ENCODE data around the gene BICD1. TPM values are rescaled to one million over a fixed set of nuclear protein-coding genes. Genes with fewer than 3 reads are reported as not detected.

BICD1 gene
- polyA plus RNA-seq, 2 of the 4 experiments (the other 2 are of a cell fraction) = 13.0 to 24.3 TPM

DNA sequence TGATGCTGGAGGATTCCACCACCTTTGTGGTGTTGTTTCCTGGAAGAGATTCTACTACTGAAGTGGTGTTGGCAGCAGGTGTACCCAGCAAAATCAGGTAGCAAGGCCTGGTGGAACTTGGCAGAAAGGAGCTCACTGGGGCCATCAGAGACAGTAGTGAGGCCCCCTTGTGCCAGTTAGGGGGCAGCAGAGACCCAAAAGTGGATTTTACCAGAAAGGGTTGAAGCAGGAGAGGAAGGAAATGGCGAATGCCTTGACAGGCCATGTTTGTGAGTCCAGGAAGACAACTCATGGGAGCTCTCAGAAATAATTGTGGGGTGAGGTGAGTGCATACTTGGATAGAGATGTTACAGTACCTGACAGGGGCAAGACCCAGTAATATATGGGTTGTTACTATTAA is 155.0 kb downstream of the BICD1 start (continued):
- TF ChIP-seq, protein P1, sequence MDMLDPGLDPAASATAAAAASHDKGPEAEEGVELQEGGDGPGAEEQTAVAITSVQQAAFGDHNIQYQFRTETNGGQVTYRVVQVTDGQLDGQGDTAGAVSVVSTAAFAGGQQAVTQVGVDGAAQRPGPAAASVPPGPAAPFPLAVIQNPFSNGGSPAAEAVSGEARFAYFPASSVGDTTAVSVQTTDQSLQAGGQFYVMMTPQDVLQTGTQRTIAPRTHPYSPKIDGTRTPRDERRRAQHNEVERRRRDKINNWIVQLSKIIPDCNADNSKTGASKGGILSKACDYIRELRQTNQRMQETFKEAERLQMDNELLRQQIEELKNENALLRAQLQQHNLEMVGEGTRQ (IDR thresholded peaks at IDR 0.05) = no peak
- TF ChIP-seq PHF8 (IDR thresholded peaks at IDR 0.05; ENCODE audit: borderline replicate concordance, low read depth) (no peak), EHMT2 (IDR thresholded peaks at IDR 0.05; ENCODE audit: low read depth) (no peak), HDAC2 (IDR thresholded peaks at IDR 0.05) (no peak), CHD2 (IDR thresholded peaks at IDR 0.05; ENCODE audit: low read length, partially characterized antibody) (no peak)

DNA sequence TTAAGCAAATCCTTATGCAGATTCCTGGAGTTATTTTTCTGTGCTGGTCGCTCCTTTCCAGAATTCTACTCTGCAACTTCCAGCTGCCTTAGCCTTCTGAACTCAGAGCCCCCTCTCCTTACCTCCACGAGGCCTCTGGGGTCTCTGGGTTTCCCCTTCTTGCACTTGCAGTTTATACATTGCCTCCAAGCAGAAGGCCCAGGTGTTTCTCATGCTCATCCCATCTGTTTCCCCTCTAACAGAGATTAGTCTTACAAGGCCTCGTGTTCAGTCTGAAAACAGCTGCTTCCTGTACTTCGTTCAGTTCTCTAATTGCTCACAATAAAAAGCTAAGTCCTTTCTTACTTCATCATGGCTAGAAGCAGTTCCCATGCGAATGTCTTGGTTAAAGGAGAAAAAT is 158.3 kb downstream of the BICD1 start:
- Histone ChIP-seq H3K4me3 (no peak overlapping the region), H3K9me3 (no peaks in the 10 kb centered on the region), H3K27ac (no peak overlapping the region), H3K4me1 (0 out of 3 replicates have a peak, but pooled peaks cover 9% of the 10 kb centered on the region), H3K4me2 (no peak overlapping the region)
- no peak for TF ChIP-seq MAZ (IDR thresholded peaks at IDR 0.05; ENCODE audit: borderline replicate concordance, low read depth, low read length)
- no peak for TF ChIP-seq HEYL (CRISPR knock-in tag; IDR thresholded peaks at IDR 0.05)
- TF ChIP-seq CHD2 (IDR thresholded peaks at IDR 0.05; ENCODE audit: low read length, partially characterized antibody) = no peak
- TF ChIP-seq RNF2 (IDR thresholded peaks at IDR 0.05; ENCODE audit: borderline replicate concordance, low read depth) = no peak
- no peak for TF ChIP-seq JUN (IDR thresholded peaks at IDR 0.05)
- no peak for TF ChIP-seq CEBPB (IDR thresholded peaks at IDR 0.05)
- DNase-seq (ENCODE audit: low read depth in 1 of 2, low spot score in 1 of 2) (no peak), FAIRE-seq (no peak), ATAC-seq (no peak)
- POLR2A ChIA-PET = no interaction called here
- WGBS (ENCODE audit: missing lambda C conversion rate) = 90% methylated on average over 5 of the region's 5 CpGs
- CTCF ChIA-PET = no interaction called here

DNA sequence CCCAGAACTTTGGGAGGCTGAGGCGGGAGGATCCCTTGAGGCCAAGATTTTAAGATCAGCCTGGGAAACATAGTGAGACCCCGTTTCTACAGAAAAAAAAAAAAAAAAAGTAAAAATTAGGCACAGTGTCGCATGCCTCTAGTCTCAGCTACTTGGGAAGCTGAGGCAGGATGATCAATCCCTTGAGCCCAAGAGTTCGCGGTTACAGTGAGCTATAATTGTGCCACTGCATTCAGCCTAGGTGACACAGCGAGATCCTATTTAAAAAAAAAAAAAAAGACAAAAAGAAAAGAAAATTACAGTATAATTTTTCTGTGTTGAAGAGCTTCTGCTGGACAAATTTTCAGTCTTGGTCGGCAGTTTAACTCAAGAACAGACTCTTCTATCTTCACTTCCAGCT is 158.8 kb downstream of the BICD1 start:
- Histone ChIP-seq H3K9me3 (no peaks in the 10 kb centered on the region), H3K4me1 (peaks cover 10% of the 10 kb centered on the region; the same call in 2 of the 3 replicates), H3K4me3 (no peak overlapping the region), H3K27ac (no peak overlapping the region), H3K4me2 (no peak overlapping the region)
- ATAC-seq (no peak), DNase-seq (ENCODE audit: low read depth in 1 of 2, low spot score in 1 of 2) (no peak), FAIRE-seq (no peak)
- ChIA-PET CTCF (interaction anchor here (0.6 kb wide), 2 partner anchors 87 to 863 kb away, joined by 4 to 5 read pairs; no protein-coding TSS in a partner anchor), POLR2A (interaction anchor here (0.6 kb wide), 1 partner anchor 618 kb away, joined by 3 read pairs; no protein-coding TSS in a partner anchor)
- TF ChIP-seq ZNF302 (CRISPR knock-in tag; IDR thresholded peaks at IDR 0.05) (no peak), HDAC2 (IDR thresholded peaks at IDR 0.05) (no peak), GATA3 (IDR thresholded peaks at IDR 0.05; ENCODE audit: borderline replicate concordance) (no peak), EHF (CRISPR knock-in tag; IDR thresholded peaks at IDR 0.05) (no peak), E2F6 (IDR thresholded peaks at IDR 0.05; ENCODE audit: borderline replicate concordance, low read depth) (no peak), NPAS2 (CRISPR knock-in tag; IDR thresholded peaks at IDR 0.05; ENCODE audit: borderline replicate concordance) (no peak), CBX2 (IDR thresholded peaks at IDR 0.05; ENCODE audit: borderline replicate concordance, low read depth) (no peak), RNF2 (IDR thresholded peaks at IDR 0.05; ENCODE audit: borderline replicate concordance, low read depth) (no peak), FOSB (CRISPR knock-in tag; IDR thresholded peaks at IDR 0.05) (no peak), HOXB5 (CRISPR knock-in tag; IDR thresholded peaks at IDR 0.05) (no peak), RCOR1 (IDR thresholded peaks at IDR 0.05; ENCODE audit: low read depth, low read length) (no peak), ZC3H11A (IDR thresholded peaks at IDR 0.05) (no peak), MAFK (IDR thresholded peaks at IDR 0.05; ENCODE audit: partially characterized antibody) (no peak), ZSCAN20 (CRISPR knock-in tag; IDR thresholded peaks at IDR 0.05) (no peak)
- TF ChIP-seq, protein P2, sequence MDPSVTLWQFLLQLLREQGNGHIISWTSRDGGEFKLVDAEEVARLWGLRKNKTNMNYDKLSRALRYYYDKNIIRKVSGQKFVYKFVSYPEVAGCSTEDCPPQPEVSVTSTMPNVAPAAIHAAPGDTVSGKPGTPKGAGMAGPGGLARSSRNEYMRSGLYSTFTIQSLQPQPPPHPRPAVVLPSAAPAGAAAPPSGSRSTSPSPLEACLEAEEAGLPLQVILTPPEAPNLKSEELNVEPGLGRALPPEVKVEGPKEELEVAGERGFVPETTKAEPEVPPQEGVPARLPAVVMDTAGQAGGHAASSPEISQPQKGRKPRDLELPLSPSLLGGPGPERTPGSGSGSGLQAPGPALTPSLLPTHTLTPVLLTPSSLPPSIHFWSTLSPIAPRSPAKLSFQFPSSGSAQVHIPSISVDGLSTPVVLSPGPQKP (IDR thresholded peaks at IDR 0.05; ENCODE audit: low read depth, low read length) = no peak
- TF ChIP-seq, protein P3, sequence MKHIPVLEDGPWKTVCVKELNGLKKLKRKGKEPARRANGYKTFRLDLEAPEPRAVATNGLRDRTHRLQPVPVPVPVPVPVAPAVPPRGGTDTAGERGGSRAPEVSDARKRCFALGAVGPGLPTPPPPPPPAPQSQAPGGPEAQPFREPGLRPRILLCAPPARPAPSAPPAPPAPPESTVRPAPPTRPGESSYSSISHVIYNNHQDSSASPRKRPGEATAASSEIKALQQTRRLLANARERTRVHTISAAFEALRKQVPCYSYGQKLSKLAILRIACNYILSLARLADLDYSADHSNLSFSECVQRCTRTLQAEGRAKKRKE (CRISPR knock-in tag; IDR thresholded peaks at IDR 0.05; ENCODE audit: low read depth) = no peak
- TF ChIP-seq, protein P1 (IDR thresholded peaks at IDR 0.05) = no peak
- WGBS (ENCODE audit: missing lambda C conversion rate) = 89% methylated on average over 7 of the region's 7 CpGs
